ENCODE measurements around the gene CSGALNACT2.

Gene CSGALNACT2

GRCh38 chr10:43204042-43204942, 66.0 kb downstream of the CSGALNACT2 start:
- DNase-seq: no peak

DNA sequence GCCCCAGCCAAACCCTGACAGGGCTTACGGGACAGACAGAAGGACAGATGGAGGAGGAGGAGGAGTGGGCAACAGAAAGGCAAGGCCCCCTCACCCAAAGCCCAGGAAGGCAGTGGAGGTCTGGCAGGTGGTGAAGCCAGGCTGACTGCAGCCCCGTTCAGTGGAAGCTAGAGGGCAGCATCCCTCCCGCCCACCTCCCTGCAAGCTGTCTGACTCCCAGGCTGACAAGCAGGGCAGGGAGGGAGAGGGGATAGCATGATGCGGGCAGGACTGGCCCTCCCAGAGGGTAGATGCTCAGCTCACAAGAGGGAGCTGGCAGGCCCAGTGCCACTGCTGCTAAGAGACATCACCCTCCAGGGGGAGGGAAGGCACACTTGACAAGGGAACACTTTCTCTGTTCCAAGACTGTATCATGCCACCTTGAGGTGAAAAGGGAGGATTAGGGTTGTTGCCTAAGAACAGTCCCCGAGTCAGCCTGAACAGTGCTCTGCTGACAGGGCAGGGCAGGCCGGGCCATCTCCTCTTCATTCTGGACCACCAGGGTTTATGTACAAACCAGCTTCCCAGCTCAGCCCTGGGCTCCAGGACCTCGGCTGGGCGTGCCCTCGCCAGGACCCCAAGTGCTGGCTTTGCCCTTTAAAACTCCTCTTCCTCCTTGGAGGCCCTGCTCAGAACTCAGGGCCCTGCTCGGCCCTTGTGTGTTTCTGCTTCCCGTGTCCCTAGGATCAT, 66.9 kb downstream of the CSGALNACT2 start:
- DNase-seq: peak; percentile 66

- no peak for DNase-seq
These were observed 67.6 kb downstream of the CSGALNACT2 start for GRCh38 chr10:43205681-43206390.

- no peak for DNase-seq
These were observed 68.4 kb downstream of the CSGALNACT2 start for GRCh38 chr10:43206391-43207235.

DNA sequence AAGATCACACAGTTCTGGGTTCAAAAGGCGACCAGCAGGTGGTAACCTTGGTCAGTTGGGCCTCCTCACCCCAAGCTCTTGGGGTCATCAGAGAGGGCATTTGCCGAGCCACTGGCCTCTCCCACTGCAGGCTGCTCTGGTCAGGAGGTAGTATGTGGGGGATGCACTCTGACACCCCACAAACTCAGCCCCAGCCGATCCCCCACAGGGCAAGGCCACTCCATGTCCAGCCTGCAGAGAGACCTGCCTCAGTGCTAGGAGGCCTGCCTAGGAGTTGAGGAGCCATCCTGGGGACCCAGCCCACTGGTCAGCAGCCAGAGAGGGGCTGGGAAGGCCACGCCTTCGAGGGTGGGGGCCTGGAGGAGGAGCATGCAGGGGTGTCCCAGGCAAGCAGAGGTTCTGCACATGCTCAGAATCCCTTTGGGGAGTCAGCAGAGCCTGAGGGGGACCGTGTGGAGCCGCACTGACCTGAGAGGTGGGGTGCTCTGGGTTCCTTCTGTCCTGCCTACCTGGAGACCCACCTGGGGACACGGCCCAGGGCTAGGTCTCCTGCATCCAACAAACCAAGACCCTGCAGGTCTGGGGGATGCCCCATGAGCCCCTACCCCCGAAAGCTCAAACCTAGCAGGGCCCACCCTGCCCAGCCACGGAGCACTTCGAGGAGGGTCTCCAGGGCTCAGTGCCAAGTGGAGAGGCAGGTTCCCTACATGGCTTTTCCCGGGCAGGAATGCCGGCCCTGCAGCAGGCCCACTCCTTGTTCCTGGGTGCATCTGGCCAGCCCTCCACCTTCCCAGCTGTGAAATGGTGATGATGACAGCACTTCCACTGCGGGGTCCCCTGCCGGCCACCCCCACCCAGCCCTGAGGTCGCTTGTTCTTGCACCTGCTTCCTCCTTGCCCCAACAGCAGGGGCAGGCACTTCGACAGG, 70.2 kb downstream of the CSGALNACT2 start:
- no peak for DNase-seq

- no peak for DNase-seq
These were observed 70.8 kb downstream of the CSGALNACT2 start for GRCh38 chr10:43209074-43209455.

DNA sequence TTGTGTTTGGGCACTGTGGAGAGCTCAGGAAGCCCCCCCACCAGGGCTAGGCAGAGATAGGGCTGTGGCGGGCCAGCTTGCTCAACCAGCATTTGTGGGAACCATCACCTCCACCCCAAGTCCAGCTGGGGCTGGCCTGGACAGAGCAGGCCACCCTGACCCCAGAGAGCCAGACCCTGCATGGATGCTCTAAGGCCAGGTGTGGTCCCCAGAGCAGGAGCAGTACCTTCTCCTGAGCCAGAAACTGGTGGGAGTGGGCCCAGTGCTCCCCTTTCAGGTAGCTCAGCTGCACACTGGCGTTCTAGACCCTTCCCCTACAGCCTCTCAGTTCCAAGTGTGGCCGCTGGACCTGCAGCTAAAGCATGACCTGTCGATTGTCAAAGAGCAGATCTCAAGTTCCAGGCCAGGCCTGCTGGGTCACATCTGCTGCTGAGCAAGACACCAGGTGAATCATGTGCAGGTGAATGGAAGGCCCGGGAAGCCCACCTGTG, 71.5 kb downstream of the CSGALNACT2 start:
- DNase-seq: no peak

DNA sequence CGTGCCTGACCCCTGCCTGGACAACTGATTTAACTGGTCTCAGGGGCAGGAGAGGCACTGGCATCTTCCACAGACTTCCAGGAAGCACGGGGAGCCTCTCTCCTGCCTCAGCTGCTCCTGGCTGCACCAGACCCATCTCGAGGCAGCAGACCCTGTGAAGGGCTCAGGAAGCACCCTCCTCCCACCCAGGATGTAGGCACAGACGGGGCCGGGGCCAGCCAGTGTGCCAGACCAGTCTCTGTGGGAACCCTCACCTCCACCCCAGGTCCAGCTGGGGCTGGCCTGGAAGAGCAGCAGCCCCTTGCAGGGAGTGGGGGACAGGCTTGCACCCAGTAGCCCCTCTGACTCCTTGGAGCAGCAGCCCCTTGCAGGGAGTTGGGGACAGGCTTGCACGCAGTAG, 72.3 kb downstream of the CSGALNACT2 start:
- DNase-seq: no peak

GRCh38 chr10:43211030-43211429, 72.8 kb downstream of the CSGALNACT2 start:
- no peak for DNase-seq

GRCh38 chr10:43211431-43212042, 73.3 kb downstream of the CSGALNACT2 start:
- DNase-seq: no peak

DNA sequence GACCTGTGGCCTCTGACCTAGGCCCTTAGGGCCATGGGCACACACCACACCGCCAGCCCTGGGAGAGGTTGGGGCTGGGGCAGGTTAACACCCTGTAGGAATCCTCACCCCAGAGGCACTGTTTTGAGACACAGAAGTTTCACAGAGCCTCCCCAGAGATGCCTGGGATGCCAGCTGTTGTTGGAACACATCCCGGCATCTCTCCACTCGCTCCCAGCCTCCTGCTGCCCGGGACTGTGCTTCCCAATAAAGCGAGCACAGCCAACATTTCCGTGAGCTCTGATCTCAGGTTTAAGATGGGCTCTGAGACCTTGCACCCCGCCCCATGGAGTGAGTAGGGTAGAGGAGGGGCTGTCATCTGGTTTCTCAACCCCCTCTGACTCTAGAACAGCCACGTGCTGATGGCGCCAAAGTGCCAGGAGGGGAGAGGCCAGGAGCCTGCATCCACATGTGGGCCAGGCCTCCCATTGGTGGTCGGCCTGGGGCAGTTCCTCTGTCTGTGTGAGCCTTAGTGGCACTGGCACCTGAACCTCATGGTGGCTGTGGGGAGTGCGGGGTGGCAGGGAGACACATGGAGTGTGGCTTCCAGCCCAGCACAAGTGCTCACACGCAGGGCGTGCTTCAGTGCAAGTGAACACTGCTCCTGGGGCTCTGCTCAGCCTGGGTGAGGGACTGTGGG, 73.9 kb downstream of the CSGALNACT2 start:
- no peak for DNase-seq

GRCh38 chr10:43214071-43214955, 76.1 kb downstream of the CSGALNACT2 start:
- DNase-seq: no peak

GRCh38 chr10:43214956-43215561, 76.8 kb downstream of the CSGALNACT2 start:
- DNase-seq: no peak

- DNase-seq: no peak
These were observed 77.7 kb downstream of the CSGALNACT2 start for GRCh38 chr10:43215758-43216455.

DNA sequence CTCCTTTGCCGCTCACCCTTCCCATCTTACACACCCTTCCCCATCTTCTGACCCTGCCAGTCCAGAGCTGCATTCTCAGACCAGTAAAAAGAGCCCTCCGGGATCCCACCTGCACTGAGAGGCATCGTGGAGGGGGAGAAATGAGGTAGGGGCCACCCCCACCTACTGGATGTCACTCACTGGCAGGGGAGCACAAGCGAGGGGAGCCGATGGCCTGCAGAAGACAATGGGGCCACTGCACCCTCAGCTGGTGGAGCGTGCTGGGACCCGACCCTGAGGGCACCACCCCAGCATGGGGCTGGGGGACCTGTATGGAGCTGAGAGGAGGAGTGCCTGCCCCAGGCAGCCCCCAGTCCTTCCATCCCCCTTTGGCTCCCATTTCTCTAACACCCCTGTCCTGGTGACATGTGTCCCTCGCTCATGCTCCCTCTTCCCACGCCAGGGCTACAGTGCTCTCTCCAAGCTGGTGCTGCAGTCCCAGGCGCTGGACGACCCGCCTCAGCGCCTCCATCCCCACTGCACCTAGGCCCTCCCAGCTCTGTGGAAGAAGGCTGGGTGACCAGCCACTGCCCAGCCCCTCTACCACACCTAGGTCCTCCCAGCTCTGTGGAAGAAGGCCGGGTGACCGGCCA, 78.8 kb downstream of the CSGALNACT2 start:
- no peak for DNase-seq

GRCh38 chr10:43217563-43218205, 79.4 kb downstream of the CSGALNACT2 start:
- no peak for DNase-seq

Measured in activated CD4-positive, alpha-beta T cell treated with anti-CD3 and anti-CD28 coated beads, Interleukin-2, amount 50 U/mL, for 16 hours (primary cell).